Esophagus muscularis mucosa (tissue), 4 donors: ENCODE data around the gene NPB. TPM values are rescaled to one million over a fixed set of nuclear protein-coding genes. Genes with fewer than 3 reads are reported as not detected.

Experiments
- DNase-seq: peaks from one replicate; pipeline ENCODE4 v3.0.0-alpha.2; 2017; ENCODE audit errors: extremely low spot score
- H3K27ac ChIP-seq, 4 donors: fragments of 200-600 bp; sonication (generic); replicated peaks in 1 of 4; 1 replicate in 3 of 4; 2 replicates in 1 of 4; pipeline ENCODE4 v1.5.1; 2016 to 2019; ENCODE audit warnings: mild to moderate bottlenecking in 1 of 4
- H3K27me3 ChIP-seq, 4 donors: fragments of 200-600 bp; sonication (generic); one replicate each; pipeline versions ENCODE4 v1.5.1 to v1.6.0; 2016 to 2019
- H3K36me3 ChIP-seq, 4 donors: fragments of 200-600 bp; sonication (generic); one replicate each; pipeline ENCODE4 v1.5.1; 2016 to 2019
- H3K4me1 ChIP-seq, 4 donors: fragments of 200-600 bp; sonication (generic); one replicate each; pipeline ENCODE4 v1.5.1; 2016 to 2019
- H3K4me3 ChIP-seq, 4 donors: fragments of 200-600 bp; sonication (generic); 1 replicate in 2 of 4; 2 replicates in 2 of 4; pipeline ENCODE4 v1.5.1; 2016 to 2019; ENCODE audit warnings: mild to moderate bottlenecking in 4 of 4, moderate library complexity in 1 of 4
- H3K9me3 ChIP-seq, 4 donors: fragments of 200-600 bp; sonication (generic); 1 replicate in 3 of 4; 2 replicates in 1 of 4; pipeline ENCODE4 v1.5.1; 2016 to 2019
- CTCF ChIP-seq, 3 experiments: fragments of 200-600 bp in 2 of 3; fragments of 450-650 bp in 1 of 3; sonication (generic) in 2 of 3; IDR thresholded peaks; one replicate each; pipeline ENCODE4 v1.5.1; 2017 to 2019; ENCODE audit warnings: antibody characterized with exemption in 3 of 3, mild to moderate bottlenecking in 2 of 3, moderate library complexity in 1 of 3
- EP300 ChIP-seq: sonication (generic); formaldehyde crosslinking; IDR thresholded peaks from one replicate; pipeline ENCODE4 v1.6.1; 2017; ENCODE audit warnings: antibody characterized with exemption
- POLR2A ChIP-seq: fragments of 450-650 bp; IDR thresholded peaks from one replicate; pipeline ENCODE4 v1.6.1; 2017; ENCODE audit warnings: antibody characterized with exemption, moderate library complexity, mild to moderate bottlenecking, low read depth
- POLR2AphosphoS5 ChIP-seq, 2 donors: sonication (generic); formaldehyde crosslinking; IDR thresholded peaks; one replicate each; pipeline ENCODE4 v1.6.1; 2017; ENCODE audit warnings: antibody characterized with exemption in 2 of 2
- WGBS: methylation state at CpG from one replicate; pipeline ENCODE4 v1.1.5; 2018; 5-methylcytosine and 5-hydroxymethylcytosine counted together
- intact Hi-C: fragments of 100-400 bp; cut with DNase I; formaldehyde crosslinking; loops from one replicate; pipeline ENCODE4 v1.15.1; 2023
- total RNA-seq, 4 donors: library from RNA; depleted of rRNA; stranded (reverse); fragments of >200 nt; gene quantifications; one replicate each; pipeline versions ENCODE4 v1.1.0 to v1.2.1, GENCODE V29; 2016

NPB gene
- total RNA-seq, 4 donors from 2014 or later, result 0.78 to 1.8 TPM; not detected in 2

DNA sequence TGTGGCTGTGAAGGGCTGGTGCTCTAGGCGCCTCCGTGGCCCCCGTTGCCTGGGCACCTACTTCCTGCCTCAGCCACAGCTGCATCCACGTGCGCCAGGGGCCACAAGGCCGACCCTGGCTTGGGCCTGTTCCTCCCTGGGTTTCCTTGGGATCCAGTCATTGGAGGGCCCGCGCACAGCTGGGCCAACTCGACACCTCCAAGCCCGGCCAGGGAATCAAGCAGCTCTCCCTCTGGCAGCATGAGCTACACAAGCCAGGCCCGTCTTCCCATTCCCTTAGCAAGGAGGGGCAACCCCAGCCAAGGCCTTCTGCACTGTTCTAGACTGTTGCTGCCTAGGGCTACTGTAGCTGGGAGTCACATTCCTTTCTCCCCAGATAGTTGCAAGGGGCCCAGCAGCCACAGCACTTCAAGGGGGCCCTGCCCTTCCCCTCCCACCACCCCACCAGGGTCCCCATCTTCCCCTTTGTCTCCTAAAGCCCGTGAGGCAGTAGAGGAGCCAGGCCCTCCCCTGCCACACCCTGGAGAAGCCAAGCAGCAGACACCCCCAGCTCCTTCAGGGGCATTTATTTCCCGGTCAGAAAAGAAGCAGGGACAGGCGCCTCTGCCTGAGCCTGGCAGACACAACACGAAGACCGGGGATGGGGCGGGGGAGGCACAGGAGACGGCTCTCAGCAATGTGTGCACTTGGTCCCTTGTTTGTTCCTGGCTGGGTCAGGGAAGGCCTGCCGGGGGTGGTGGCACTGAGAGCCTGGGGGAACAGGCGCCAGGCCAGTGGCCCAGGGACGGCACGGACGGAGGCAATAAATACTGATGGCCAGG, 34.7 kb upstream of the NPB start:
- DNase-seq, result no peak
- H3K27ac ChIP-seq, result peak overlapping the region; percentile 97 to 99 (median 99)
- intact Hi-C loops, result no loop called here
- H3K9me3 ChIP-seq, result no peaks in the 10 kb centered on the region
- peaks cover 17 to 51% (median 34%) of the 10 kb centered on the region in 4 donors for H3K36me3 ChIP-seq
- H3K27me3 ChIP-seq, result no peaks in the 10 kb centered on the region
- no peak overlapping the region for H3K4me3 ChIP-seq
- TF ChIP-seq POLR2AphosphoS5 (IDR thresholded peaks at IDR 0.05) (no peak), EP300 (no peak), CTCF (IDR thresholded peaks at IDR 0.05) (no peak), POLR2A (no peak)
- H3K4me1 ChIP-seq, result peaks cover 54 to 79% (median 65%) of the 10 kb centered on the region in 4 donors
- WGBS, result 70% methylated on average over 9 of the region's 23 CpGs

DNA sequence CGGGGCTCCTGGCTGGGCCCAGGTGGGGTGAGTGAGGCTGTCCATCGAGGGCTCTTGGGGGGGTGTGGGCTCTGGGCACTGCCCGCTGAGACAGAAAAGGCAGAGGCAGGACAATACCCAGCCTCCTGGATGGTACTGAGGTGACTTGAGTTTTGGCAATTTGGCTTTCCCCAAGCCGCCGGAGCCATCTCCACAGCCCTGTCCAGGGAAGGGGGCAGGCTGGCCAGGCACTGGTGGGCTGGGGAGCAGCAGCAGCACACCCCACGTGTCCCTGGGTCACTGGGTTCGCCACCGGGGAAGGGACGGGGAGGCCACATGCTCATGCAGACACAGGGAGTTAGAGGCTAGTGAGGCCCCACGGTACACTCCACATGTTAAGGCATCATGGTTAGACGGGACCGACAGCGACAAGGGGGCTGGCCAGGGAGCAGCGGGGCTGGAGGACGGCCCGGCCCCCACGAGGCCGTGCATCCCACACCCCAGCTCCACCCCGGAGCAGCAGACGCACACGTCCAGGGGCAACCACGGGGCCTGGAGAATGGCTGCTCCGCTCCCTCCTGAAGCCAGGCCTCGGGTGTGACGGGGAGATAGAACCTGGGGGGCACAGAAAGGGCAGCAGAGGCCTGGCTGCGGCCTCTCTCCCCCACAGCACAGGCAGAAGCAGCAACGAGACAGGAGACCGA, 33.9 kb upstream of the NPB start:
- DNase-seq, result no peak
- TF ChIP-seq POLR2A, result no peak
- no peak for TF ChIP-seq EP300
- TF ChIP-seq POLR2AphosphoS5 (IDR thresholded peaks at IDR 0.05), result no peak
- no peak for TF ChIP-seq CTCF (IDR thresholded peaks at IDR 0.05)
- H3K4me1 ChIP-seq, result peaks cover 53 to 79% (median 64%) of the 10 kb centered on the region in 4 donors
- no peaks in the 10 kb centered on the region for H3K9me3 ChIP-seq
- intact Hi-C loops, result no loop called here
- 74% methylated on average over 6 of the region's 28 CpGs for WGBS
- peaks cover 17 to 51% (median 34%) of the 10 kb centered on the region in 4 donors for H3K36me3 ChIP-seq
- H3K4me3 ChIP-seq, result no peak overlapping the region
- H3K27ac ChIP-seq, result peak overlapping the region; percentile 97 to 99 (median 99)
- no peaks in the 10 kb centered on the region for H3K27me3 ChIP-seq

DNA sequence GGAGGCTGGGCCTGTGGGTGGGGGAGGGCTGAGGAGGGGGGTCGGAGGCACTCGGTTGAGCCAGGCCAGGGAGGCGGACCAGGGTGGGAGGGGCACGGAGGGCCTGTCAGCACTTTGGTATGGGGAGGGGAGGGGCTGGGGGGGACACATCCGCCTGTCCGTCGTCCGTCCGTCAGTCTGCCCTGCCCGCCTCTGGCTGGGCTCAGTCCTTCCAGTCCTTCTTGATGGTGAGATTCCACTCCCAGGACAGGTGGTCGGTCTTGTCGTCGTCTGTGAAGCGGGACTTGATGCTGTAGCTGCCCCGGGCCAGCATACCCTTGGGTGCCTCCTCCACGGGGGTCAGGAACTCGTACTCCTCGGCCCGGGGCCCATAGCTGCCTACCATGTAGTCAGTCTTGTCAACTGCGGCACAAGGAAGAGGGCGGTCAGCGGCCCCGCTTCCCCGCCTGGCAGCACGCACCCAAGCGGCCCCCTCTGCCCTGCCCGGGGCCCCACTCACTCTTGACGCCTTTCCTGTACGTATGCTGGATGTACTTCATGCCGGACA, 33.3 kb upstream of the NPB start:
- Histone ChIP-seq H3K4me1 (peaks cover 51 to 78% (median 64%) of the 10 kb centered on the region in 4 donors), H3K36me3 (peaks cover 17 to 45% (median 34%) of the 10 kb centered on the region in 4 donors), H3K27me3 (no peaks in the 10 kb centered on the region), H3K4me3 (peak overlapping the region in 3 of 4 donors; percentile 35 to 99 (median 91)), H3K9me3 (no peaks in the 10 kb centered on the region), H3K27ac (peak overlapping the region; percentile 97 to 99 (median 99))
- DNase-seq, result no peak
- intact Hi-C loops, result no loop called here
- peak in 1 of 2 donors; percentile 57 for TF ChIP-seq POLR2AphosphoS5 (IDR thresholded peaks at IDR 0.05)
- no peak for TF ChIP-seq CTCF (IDR thresholded peaks at IDR 0.05)
- WGBS, result 86% methylated on average over 11 of the region's 30 CpGs

DNA sequence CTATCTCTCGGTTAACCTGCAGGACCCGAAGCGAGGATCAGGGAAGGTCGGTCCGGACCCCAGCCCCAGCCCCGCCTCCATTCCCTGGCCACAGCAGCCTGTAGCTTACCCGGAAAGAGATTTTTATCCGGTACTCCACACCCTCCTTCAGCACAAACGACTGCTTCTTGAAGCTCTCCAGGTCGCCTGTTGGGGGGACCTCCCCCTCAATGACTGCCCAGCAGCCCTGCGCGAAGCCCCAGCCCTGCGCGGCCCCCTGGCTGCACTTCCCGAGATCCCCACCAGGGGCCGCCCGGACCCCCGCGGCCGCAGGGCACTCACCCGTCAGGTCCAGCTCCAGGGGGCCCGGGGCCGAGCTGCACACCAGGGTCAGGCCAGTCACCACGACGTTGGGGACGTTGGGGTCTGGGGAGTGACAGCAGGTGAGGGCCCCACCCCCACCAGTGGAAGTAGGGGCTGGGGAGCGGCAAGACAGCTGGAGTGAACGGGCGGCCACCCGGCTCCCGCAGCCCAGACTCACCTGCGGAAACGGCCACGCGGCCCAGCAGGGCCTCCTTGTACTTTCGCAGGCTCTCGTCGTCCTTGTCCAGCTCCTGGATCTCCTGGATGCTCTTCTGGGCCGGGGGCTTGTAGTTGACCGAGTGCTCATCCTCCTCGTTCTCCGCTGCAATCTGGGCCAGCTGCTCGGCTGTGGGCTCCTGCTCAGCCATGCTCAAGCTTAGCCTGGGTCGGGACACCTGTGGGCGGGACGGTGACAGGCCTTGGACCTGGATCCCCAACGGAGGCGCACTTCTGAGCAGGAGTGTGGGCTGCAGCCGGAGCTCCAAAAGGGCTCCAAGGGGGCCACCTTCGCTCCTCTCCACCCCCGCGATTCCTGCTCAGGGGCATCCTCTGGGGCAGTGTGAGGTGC, 32.6 kb upstream of the NPB start:
- intact Hi-C loops, result loop anchor here (5.0 kb wide), 1 partner anchor 37 kb away; the partner anchor contains the start of gene MCRIP1
- TF ChIP-seq CTCF (IDR thresholded peaks at IDR 0.05) (peak; percentile 76 to 97 (median 86)), POLR2A (no peak), EP300 (no peak), POLR2AphosphoS5 (IDR thresholded peaks at IDR 0.05) (no peak)
- Histone ChIP-seq H3K27me3 (no peaks in the 10 kb centered on the region), H3K9me3 (no peaks in the 10 kb centered on the region), H3K36me3 (peaks cover 17 to 44% (median 34%) of the 10 kb centered on the region in 4 donors), H3K27ac (peak overlapping the region; percentile 97 to 99 (median 99)), H3K4me3 (peak overlapping the region; percentile 91 to 99 (median 95)), H3K4me1 (peaks cover 51 to 75% (median 64%) of the 10 kb centered on the region in 4 donors)
- DNase-seq, result no peak
- 48% methylated on average over 13 of the region's 52 CpGs for WGBS
